HCT116 (cell line): ENCODE measurements around the gene PIM3. TPM values are rescaled to one million over a fixed set of nuclear protein-coding genes. Genes with fewer than 3 reads are reported as not detected.

Experiments used
- ATAC-seq: fragments of 200-7000 bp; cut with Tn5 transposase; 2 replicates; pipeline ENCODE4 v1.9.1; 2020; ENCODE audit warnings: mild to moderate bottlenecking, moderate library complexity
- BruUV-seq: library from RNA; stranded (reverse); fragments of 400-500 nt; replicated peaks from 2 replicates; lab custom pipeline; 2021; lab: Mats Ljungman, UMichigan
- CTCF ChIA-PET: fragments of 300-600 bp; sonication (Branson Sonifier 250); formaldehyde crosslinking; loops from one replicate; lab custom pipeline; 2021; ENCODE audit warnings: antibody characterized with exemption; lab: Charles Lee
- POLR2A ChIA-PET: fragments of 300-600, 350-600 bp; sonication (Branson Sonifier 250); formaldehyde crosslinking; loops from one replicate; lab custom pipeline; 2021; ENCODE audit warnings: antibody characterized with exemption; lab: Charles Lee
- RAD21 ChIA-PET, 2 experiments: fragments of 300-600 bp; sonication (Branson Sonifier 250); formaldehyde crosslinking; loops; one replicate each; lab custom pipeline; 2023; ENCODE audit warnings: low total read pairs in 2 of 2; ENCODE audit not compliant: uncharacterized antibody in 2 of 2, unreplicated experiment in 2 of 2, low non-redundant PET in 1 of 2; lab: Charles Lee
- DNase-seq: peaks from one replicate; pipeline ENCODE4 v3.0.0-alpha.2; 2010; ENCODE audit warnings: low read depth, low spot score
- H2AFZ ChIP-seq: fragments of 200-600 bp; shearing (Covaris generic), sonication (generic); 2 replicates; pipeline ENCODE4 v1.6.1; 2017; ENCODE audit warnings: low read depth, mixed run types, mixed read lengths, antibody characterized with exemption, low read length; ENCODE audit not compliant: poor library complexity, severe bottlenecking
- H3K27ac ChIP-seq: 2 replicates; pipeline ENCODE4 v1.5.1; 2012; ENCODE audit warnings: low read depth, low read length
- H3K27me3 ChIP-seq: fragments of 200-600 bp; sonication (generic); 2 replicates; pipeline ENCODE4 v1.6.1; 2016; ENCODE audit warnings: mixed run types, low read length, mixed read lengths; ENCODE audit not compliant: insufficient read depth
- H3K36me3 ChIP-seq, 2 experiments: fragments of 200-500 bp in 1 of 2; fragments of 200-600 bp in 1 of 2; sonication (Bioruptor generic) in 1 of 2; sonication (generic) in 1 of 2; 2 replicates each; pipeline versions ENCODE4 v1.5.1 to v1.6.1; 2014 to 2016; ENCODE audit warnings: low read length in 2 of 2, inconsistent platforms in 1 of 2, mixed read lengths in 1 of 2, mixed run types in 1 of 2; ENCODE audit not compliant: insufficient read depth in 2 of 2, control insufficient read depth in 1 of 2
- H3K4me1 ChIP-seq, 2 experiments: fragments of 200-600 bp in 1 of 2; sonication (generic) in 1 of 2; 2 replicates each; pipeline versions ENCODE4 v1.5.1 to v1.6.1; 2012 to 2017; ENCODE audit warnings: low read length in 2 of 2, inconsistent platforms in 1 of 2, mild to moderate bottlenecking in 1 of 2, mixed read lengths in 1 of 2, mixed run types in 1 of 2, moderate library complexity in 1 of 2; ENCODE audit not compliant: insufficient read depth in 2 of 2, control insufficient read depth in 1 of 2
- H3K4me2 ChIP-seq: fragments of 200-600 bp; sonication (generic); 2 replicates; pipeline ENCODE4 v1.6.1; 2017; ENCODE audit warnings: mixed run types, low read length, mixed read lengths
- H3K4me3 ChIP-seq, 2 experiments: fragments of 200-600 bp in 1 of 2; sonication (generic) in 1 of 2; replicated peaks in 1 of 2; 2 replicates each; pipeline ENCODE4 v1.5.1; 2011 to 2016; ENCODE audit warnings: low read length in 2 of 2, control low read depth in 1 of 2, low read depth in 1 of 2, mild to moderate bottlenecking in 1 of 2, mixed read lengths in 1 of 2, mixed run types in 1 of 2
- H3K79me2 ChIP-seq: fragments of 200-600 bp; sonication (generic); 2 replicates; pipeline ENCODE4 v1.6.1; 2017; ENCODE audit warnings: mild to moderate bottlenecking, mixed run types, low read length, moderate library complexity, mixed read lengths; ENCODE audit not compliant: insufficient read depth
- H3K9ac ChIP-seq: fragments of 200-600 bp; sonication (generic); 2 replicates; pipeline ENCODE4 v1.6.1; 2016; ENCODE audit warnings: low read length, mixed read lengths
- H3K9me2 ChIP-seq: fragments of 200-600 bp; sonication (generic), shearing (Covaris generic); 2 replicates; pipeline ENCODE4 v1.6.1; 2017; ENCODE audit warnings: mixed run types, mild to moderate bottlenecking, moderate library complexity; ENCODE audit not compliant: insufficient read depth
- H3K9me3 ChIP-seq, 2 experiments: fragments of 200-500 bp in 1 of 2; fragments of 200-600 bp in 1 of 2; sonication (Bioruptor generic) in 1 of 2; sonication (generic) in 1 of 2; 2 replicates each; pipeline ENCODE4 v1.6.1; 2014 to 2017; ENCODE audit warnings: low read length in 2 of 2, mixed read lengths in 2 of 2, inconsistent platforms in 1 of 2, low read depth in 1 of 2, mild to moderate bottlenecking in 1 of 2, mixed run types in 1 of 2, moderate library complexity in 1 of 2; ENCODE audit not compliant: control insufficient read depth in 1 of 2, insufficient read depth in 1 of 2
- H4K20me1 ChIP-seq: fragments of 200-600 bp; sonication (generic), shearing (Covaris generic); 2 replicates; pipeline ENCODE4 v1.6.1; 2017; ENCODE audit warnings: mixed run types, mild to moderate bottlenecking, moderate library complexity; ENCODE audit not compliant: insufficient read depth
- CBX3 ChIP-seq: IDR thresholded peaks from 2 replicates; pipeline ENCODE4 v1.6.1; 2012; ENCODE audit warnings: low read depth
- CEBPB ChIP-seq: IDR thresholded peaks from 2 replicates; pipeline ENCODE4 v1.6.1; 2012; ENCODE audit warnings: low read depth
- EZH2 ChIP-seq: fragments of 200-600 bp; sonication (generic); IDR thresholded peaks from 2 replicates; pipeline ENCODE4 v1.6.1; 2017; ENCODE audit warnings: antibody characterized with exemption, mixed run types
- EZH2phosphoT487 ChIP-seq: fragments of 200-600 bp; IDR thresholded peaks from 2 replicates; pipeline ENCODE4 v1.6.1; 2018; ENCODE audit warnings: antibody characterized with exemption, borderline replicate concordance
- FOSL1 ChIP-seq: IDR thresholded peaks from 2 replicates; pipeline ENCODE4 v1.6.1; 2012; ENCODE audit warnings: low read depth
- JUND ChIP-seq: IDR thresholded peaks from 2 replicates; pipeline ENCODE4 v1.6.1; 2012
- POLR2A ChIP-seq: IDR thresholded peaks from 2 replicates; pipeline ENCODE4 v1.7.0; 2011; ENCODE audit warnings: borderline replicate concordance; ENCODE audit not compliant: insufficient read depth, insufficient read length; ENCODE audit errors: extremely low read depth
- POLR2AphosphoS5 ChIP-seq: IDR thresholded peaks from 2 replicates; pipeline ENCODE4 v1.6.1; 2011; ENCODE audit warnings: mild to moderate bottlenecking, low read depth, low read length, moderate library complexity
- SIN3A ChIP-seq: IDR thresholded peaks from 2 replicates; pipeline ENCODE4 v1.6.1; 2012; ENCODE audit warnings: low read depth
- SP1 ChIP-seq: IDR thresholded peaks from 2 replicates; pipeline ENCODE4 v1.6.1; 2012; ENCODE audit warnings: low read depth
- YY1 ChIP-seq: IDR thresholded peaks from 2 replicates; pipeline ENCODE4 v1.6.1; 2011; ENCODE audit warnings: low read length, low read depth, moderate library complexity, mild to moderate bottlenecking; ENCODE audit not compliant: insufficient replicate concordance; ENCODE audit errors: extremely low read depth
- intact Hi-C: fragments of 100-400 bp; cut with micrococcal nuclease; formaldehyde crosslinking; loops from 2 replicates; pipeline ENCODE4 v1.10.0; 2022
- total RNA-seq: library from RNA; stranded (reverse); gene quantifications from one replicate; pipeline ENCODE4 v1.2.1, GENCODE V29; 2021; ENCODE audit not compliant: unreplicated experiment
- TF ChIP-seq, protein P1 (sequence below), 3 experiments: fragments of 200-600 bp in 1 of 3; sonication (generic) in 1 of 3; IDR thresholded peaks in 2 of 3; conservative IDR thresholded peaks in 1 of 3; 2 replicates each; pipeline ENCODE4 v1.5.1; 2012 to 2017; ENCODE audit warnings: low read depth in 2 of 3, low read length in 2 of 3, antibody characterized with exemption in 1 of 3, borderline replicate concordance in 1 of 3, control low read depth in 1 of 3, mild to moderate bottlenecking in 1 of 3, mixed read lengths in 1 of 3, mixed run types in 1 of 3, moderate library complexity in 1 of 3; ENCODE audit not compliant: insufficient read depth in 1 of 3
- TF ChIP-seq, protein P2 (sequence below): IDR thresholded peaks from 2 replicates; pipeline ENCODE4 v1.6.1; 2012; ENCODE audit warnings: low read depth
- TF ChIP-seq, protein P3 (sequence below): IDR thresholded peaks from 2 replicates; pipeline ENCODE4 v1.6.1; 2011; ENCODE audit warnings: mild to moderate bottlenecking, low read length, moderate library complexity; ENCODE audit not compliant: insufficient replicate concordance; ENCODE audit errors: extremely low read depth

PIM3 gene
- total RNA-seq, 1 experiment from 2014 or later = 116 TPM

DNA sequence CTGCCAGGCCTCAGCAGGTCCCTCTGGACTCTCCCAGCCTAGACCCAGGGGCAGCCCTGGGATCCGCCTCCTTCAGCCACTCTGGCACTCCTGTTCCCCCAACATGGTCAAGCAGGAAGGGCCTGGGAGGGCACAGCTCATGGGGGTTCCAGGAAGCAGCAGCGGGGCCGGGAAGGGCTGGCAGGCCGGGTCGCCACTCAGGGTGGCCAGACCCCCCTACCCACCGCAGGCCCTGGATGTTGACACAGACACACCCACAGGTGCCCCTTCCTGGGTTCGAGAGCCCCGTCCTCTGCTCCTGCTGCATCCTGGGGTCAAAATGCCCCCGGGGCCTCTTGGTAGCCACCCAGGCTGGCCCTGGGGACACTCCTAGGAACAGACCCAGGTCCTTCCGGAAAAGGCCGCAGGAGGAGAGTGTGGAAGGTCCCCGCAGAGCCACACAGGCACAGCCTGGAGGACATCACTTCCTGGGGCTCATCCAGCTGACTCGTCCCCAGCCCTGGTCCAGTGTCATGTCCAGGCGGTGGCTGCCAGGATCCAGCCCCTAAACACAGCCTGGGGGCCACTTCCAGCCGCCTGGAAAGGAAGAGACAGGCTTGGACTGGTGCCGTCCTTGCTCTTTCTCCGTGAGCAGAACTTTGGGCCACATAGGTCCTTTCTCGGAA is 6.8 kb upstream of the PIM3 start:
- H3K36me3 ChIP-seq = no peaks in the 10 kb centered on the region
- H3K9ac ChIP-seq = no peak overlapping the region
- no peaks in the 10 kb centered on the region for H4K20me1 ChIP-seq
- TF ChIP-seq JUND (no peak), CEBPB (no peak), CBX3 (no peak), YY1 (no peak), SP1 (no peak), POLR2A (no peak)
- TF ChIP-seq, protein P1, sequence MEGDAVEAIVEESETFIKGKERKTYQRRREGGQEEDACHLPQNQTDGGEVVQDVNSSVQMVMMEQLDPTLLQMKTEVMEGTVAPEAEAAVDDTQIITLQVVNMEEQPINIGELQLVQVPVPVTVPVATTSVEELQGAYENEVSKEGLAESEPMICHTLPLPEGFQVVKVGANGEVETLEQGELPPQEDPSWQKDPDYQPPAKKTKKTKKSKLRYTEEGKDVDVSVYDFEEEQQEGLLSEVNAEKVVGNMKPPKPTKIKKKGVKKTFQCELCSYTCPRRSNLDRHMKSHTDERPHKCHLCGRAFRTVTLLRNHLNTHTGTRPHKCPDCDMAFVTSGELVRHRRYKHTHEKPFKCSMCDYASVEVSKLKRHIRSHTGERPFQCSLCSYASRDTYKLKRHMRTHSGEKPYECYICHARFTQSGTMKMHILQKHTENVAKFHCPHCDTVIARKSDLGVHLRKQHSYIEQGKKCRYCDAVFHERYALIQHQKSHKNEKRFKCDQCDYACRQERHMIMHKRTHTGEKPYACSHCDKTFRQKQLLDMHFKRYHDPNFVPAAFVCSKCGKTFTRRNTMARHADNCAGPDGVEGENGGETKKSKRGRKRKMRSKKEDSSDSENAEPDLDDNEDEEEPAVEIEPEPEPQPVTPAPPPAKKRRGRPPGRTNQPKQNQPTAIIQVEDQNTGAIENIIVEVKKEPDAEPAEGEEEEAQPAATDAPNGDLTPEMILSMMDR (IDR thresholded peaks at IDR 0.05 in 2 of 3, conservative IDR thresholded peaks at IDR 0.05 in 1 of 3; ENCODE audit: borderline replicate concordance in 1 of 3, insufficient read depth in 1 of 3, low read depth in 2 of 3, low read length in 2 of 3) = no peak
- TF ChIP-seq, all 23 proteins: peak for 0
- no peak overlapping the region for H2AFZ ChIP-seq
- no peaks in the 10 kb centered on the region for H3K9me2 ChIP-seq
- no peak overlapping the region; the same call in 1 of the 2 replicates for H3K27ac ChIP-seq
- no peak overlapping the region for H3K4me2 ChIP-seq
- no peak for ATAC-seq
- no peaks in the 10 kb centered on the region for H3K9me3 ChIP-seq
- DNase-seq = no peak
- ChIA-PET CTCF (no interaction called here), RAD21 (no interaction called here), POLR2A (no interaction called here)
- BruUV-seq = no TSS peak
- H3K79me2 ChIP-seq = no peaks in the 10 kb centered on the region
- intact Hi-C loops = no loop called here
- H3K4me1 ChIP-seq = peaks cover 29 to 52% of the 10 kb centered on the region in 2 experiments
- no peak overlapping the region for H3K4me3 ChIP-seq
- H3K27me3 ChIP-seq = no peaks in the 10 kb centered on the region

DNA sequence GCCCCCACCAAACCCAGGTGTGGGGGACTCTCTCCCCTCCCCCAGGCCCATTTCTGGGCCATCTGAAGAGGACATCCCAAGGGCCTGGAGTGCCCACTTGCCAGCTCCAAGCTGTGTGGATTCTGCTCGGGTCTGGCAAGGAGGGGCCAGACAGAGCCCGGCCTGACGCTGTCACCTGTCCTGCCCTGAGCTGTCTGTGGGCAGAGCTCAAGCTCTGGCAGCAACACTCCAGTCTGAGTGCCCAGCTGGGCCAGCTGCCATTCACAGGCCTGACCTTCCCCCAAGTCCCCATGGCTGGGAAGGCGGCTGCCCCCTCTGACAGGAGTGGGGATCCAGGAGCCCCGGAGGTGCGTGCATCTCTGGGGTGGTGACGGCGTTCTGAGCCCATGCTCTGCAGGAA is 6.2 kb upstream of the PIM3 start:
- H3K9me3 ChIP-seq = no peaks in the 10 kb centered on the region
- POLR2A ChIA-PET = interaction anchor here (0.8 kb wide), 1 partner anchor 23 kb away, joined by 3 read pairs; no protein-coding TSS in a partner anchor
- H3K36me3 ChIP-seq = no peaks in the 10 kb centered on the region
- peaks cover 29 to 52% of the 10 kb centered on the region in 2 experiments for H3K4me1 ChIP-seq
- intact Hi-C loops = no loop called here
- H3K4me3 ChIP-seq = no peak overlapping the region
- H3K9me2 ChIP-seq = no peaks in the 10 kb centered on the region
- no peak overlapping the region for H3K27ac ChIP-seq
- H3K79me2 ChIP-seq = no peaks in the 10 kb centered on the region
- CTCF ChIA-PET = no interaction called here
- H3K9ac ChIP-seq = no peak overlapping the region
- H4K20me1 ChIP-seq = no peaks in the 10 kb centered on the region
- no peak for DNase-seq
- RAD21 ChIA-PET = no interaction called here
- H3K4me2 ChIP-seq = no peak overlapping the region
- ATAC-seq = no peak
- H3K27me3 ChIP-seq = no peaks in the 10 kb centered on the region
- no peak overlapping the region for H2AFZ ChIP-seq
- BruUV-seq = no TSS peak
- TF ChIP-seq SIN3A = no peak
- no peak for TF ChIP-seq CBX3
- TF ChIP-seq, protein P2, sequence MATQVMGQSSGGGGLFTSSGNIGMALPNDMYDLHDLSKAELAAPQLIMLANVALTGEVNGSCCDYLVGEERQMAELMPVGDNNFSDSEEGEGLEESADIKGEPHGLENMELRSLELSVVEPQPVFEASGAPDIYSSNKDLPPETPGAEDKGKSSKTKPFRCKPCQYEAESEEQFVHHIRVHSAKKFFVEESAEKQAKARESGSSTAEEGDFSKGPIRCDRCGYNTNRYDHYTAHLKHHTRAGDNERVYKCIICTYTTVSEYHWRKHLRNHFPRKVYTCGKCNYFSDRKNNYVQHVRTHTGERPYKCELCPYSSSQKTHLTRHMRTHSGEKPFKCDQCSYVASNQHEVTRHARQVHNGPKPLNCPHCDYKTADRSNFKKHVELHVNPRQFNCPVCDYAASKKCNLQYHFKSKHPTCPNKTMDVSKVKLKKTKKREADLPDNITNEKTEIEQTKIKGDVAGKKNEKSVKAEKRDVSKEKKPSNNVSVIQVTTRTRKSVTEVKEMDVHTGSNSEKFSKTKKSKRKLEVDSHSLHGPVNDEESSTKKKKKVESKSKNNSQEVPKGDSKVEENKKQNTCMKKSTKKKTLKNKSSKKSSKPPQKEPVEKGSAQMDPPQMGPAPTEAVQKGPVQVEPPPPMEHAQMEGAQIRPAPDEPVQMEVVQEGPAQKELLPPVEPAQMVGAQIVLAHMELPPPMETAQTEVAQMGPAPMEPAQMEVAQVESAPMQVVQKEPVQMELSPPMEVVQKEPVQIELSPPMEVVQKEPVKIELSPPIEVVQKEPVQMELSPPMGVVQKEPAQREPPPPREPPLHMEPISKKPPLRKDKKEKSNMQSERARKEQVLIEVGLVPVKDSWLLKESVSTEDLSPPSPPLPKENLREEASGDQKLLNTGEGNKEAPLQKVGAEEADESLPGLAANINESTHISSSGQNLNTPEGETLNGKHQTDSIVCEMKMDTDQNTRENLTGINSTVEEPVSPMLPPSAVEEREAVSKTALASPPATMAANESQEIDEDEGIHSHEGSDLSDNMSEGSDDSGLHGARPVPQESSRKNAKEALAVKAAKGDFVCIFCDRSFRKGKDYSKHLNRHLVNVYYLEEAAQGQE = no peak
- TF ChIP-seq POLR2AphosphoS5 = no peak
- no peak for TF ChIP-seq EZH2phosphoT487
- no peak for TF ChIP-seq EZH2
- no peak for TF ChIP-seq FOSL1
- TF ChIP-seq, protein P3, sequence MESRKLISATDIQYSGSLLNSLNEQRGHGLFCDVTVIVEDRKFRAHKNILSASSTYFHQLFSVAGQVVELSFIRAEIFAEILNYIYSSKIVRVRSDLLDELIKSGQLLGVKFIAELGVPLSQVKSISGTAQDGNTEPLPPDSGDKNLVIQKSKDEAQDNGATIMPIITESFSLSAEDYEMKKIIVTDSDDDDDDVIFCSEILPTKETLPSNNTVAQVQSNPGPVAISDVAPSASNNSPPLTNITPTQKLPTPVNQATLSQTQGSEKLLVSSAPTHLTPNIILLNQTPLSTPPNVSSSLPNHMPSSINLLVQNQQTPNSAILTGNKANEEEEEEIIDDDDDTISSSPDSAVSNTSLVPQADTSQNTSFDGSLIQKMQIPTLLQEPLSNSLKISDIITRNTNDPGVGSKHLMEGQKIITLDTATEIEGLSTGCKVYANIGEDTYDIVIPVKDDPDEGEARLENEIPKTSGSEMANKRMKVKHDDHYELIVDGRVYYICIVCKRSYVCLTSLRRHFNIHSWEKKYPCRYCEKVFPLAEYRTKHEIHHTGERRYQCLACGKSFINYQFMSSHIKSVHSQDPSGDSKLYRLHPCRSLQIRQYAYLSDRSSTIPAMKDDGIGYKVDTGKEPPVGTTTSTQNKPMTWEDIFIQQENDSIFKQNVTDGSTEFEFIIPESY = no peak
